Mucosa of stomach (tissue), 1 donor: ENCODE results near the gene MYO18A.

ENCODE experiments used
- H3K27me3 ChIP-seq: one replicate; pipeline ENCODE4 v1.7.0; 2013; ENCODE audit warnings: mild to moderate bottlenecking, low read length; ENCODE audit not compliant: control insufficient read depth, insufficient read depth
- H3K36me3 ChIP-seq: one replicate; pipeline ENCODE4 v1.7.0; 2013; ENCODE audit warnings: low read length; ENCODE audit not compliant: control insufficient read depth, insufficient read depth
- H3K4me1 ChIP-seq: one replicate; pipeline ENCODE4 v1.7.0; 2013; ENCODE audit warnings: mild to moderate bottlenecking, low read length; ENCODE audit not compliant: control insufficient read depth, insufficient read depth
- H3K4me3 ChIP-seq: one replicate; pipeline ENCODE4 v1.7.0; 2013; ENCODE audit warnings: low read length
- H3K9ac ChIP-seq: one replicate; pipeline ENCODE4 v1.7.0; 2013; ENCODE audit warnings: mild to moderate bottlenecking, low read length, moderate library complexity
- H3K9me3 ChIP-seq: one replicate; pipeline ENCODE4 v1.7.0; 2013; ENCODE audit warnings: mild to moderate bottlenecking, low read length, moderate library complexity; ENCODE audit not compliant: control insufficient read depth
- donor health status: Pancreatic carcinoma.

The MYO18A gene

GRCh38 chr17:29113334-29113733, 66.9 kb downstream of the MYO18A start:
- Histone ChIP-seq H3K27me3 (no peaks in the 10 kb centered on the region), H3K9ac (no peak overlapping the region), H3K36me3 (peaks cover 25% of the 10 kb centered on the region), H3K4me1 (peaks cover 7% of the 10 kb centered on the region), H3K4me3 (no peak overlapping the region), H3K9me3 (no peaks in the 10 kb centered on the region)

GRCh38 chr17:29112771-29113295, 67.4 kb downstream of the MYO18A start:
- Histone ChIP-seq H3K4me3 (no peak overlapping the region), H3K9me3 (no peaks in the 10 kb centered on the region), H3K36me3 (peaks cover 25% of the 10 kb centered on the region), H3K4me1 (peaks cover 12% of the 10 kb centered on the region), H3K9ac (no peak overlapping the region), H3K27me3 (no peaks in the 10 kb centered on the region)

GRCh38 chr17:29111816-29112499, 68.2 kb downstream of the MYO18A start:
- Histone ChIP-seq H3K9ac (no peak overlapping the region), H3K4me3 (no peak overlapping the region), H3K4me1 (peaks cover 12% of the 10 kb centered on the region), H3K36me3 (peaks cover 28% of the 10 kb centered on the region), H3K27me3 (no peaks in the 10 kb centered on the region), H3K9me3 (no peaks in the 10 kb centered on the region)

GRCh38 chr17:29110372-29110757, 69.8 kb downstream of the MYO18A start:
- H3K9ac ChIP-seq, result no peak overlapping the region
- H3K4me1 ChIP-seq, result peaks cover 12% of the 10 kb centered on the region
- H3K36me3 ChIP-seq, result peaks cover 27% of the 10 kb centered on the region
- no peak overlapping the region for H3K4me3 ChIP-seq
- H3K27me3 ChIP-seq, result no peaks in the 10 kb centered on the region
- no peaks in the 10 kb centered on the region for H3K9me3 ChIP-seq

- Histone ChIP-seq H3K4me1 (peaks cover 12% of the 10 kb centered on the region), H3K4me3 (no peak overlapping the region), H3K36me3 (peaks cover 23% of the 10 kb centered on the region)
Measured at GRCh38 chr17:29109477-29110371, 70.5 kb downstream of the MYO18A start.

GRCh38 chr17:29108823-29109476, 71.2 kb downstream of the MYO18A start:
- Histone ChIP-seq H3K9me3 (no peaks in the 10 kb centered on the region), H3K27me3 (no peaks in the 10 kb centered on the region), H3K4me1 (peaks cover 12% of the 10 kb centered on the region), H3K4me3 (no peak overlapping the region), H3K9ac (no peak overlapping the region), H3K36me3 (peaks cover 23% of the 10 kb centered on the region)

More at GRCh38 chr17:29109477-29110371, 70.5 kb downstream of the MYO18A start:
- no peaks in the 10 kb centered on the region for H3K27me3 ChIP-seq
- no peak overlapping the region for H3K9ac ChIP-seq
- H3K9me3 ChIP-seq, result no peaks in the 10 kb centered on the region

- Histone ChIP-seq H3K9me3 (no peaks in the 10 kb centered on the region), H3K4me1 (peaks cover 12% of the 10 kb centered on the region), H3K27me3 (no peaks in the 10 kb centered on the region), H3K9ac (peak overlapping the region; percentile 24), H3K36me3 (peaks cover 31% of the 10 kb centered on the region), H3K4me3 (no peak overlapping the region)
Measured at GRCh38 chr17:29107933-29108822, 72.0 kb downstream of the MYO18A start.

GRCh38 chr17:29107084-29107483, 73.1 kb downstream of the MYO18A start:
- no peak overlapping the region for H3K9ac ChIP-seq
- H3K4me3 ChIP-seq, result no peak overlapping the region
- H3K27me3 ChIP-seq, result no peaks in the 10 kb centered on the region
- peaks cover 33% of the 10 kb centered on the region for H3K36me3 ChIP-seq
- H3K9me3 ChIP-seq, result no peaks in the 10 kb centered on the region
- H3K4me1 ChIP-seq, result peaks cover 10% of the 10 kb centered on the region

GRCh38 chr17:29103341-29103740, 76.9 kb downstream of the MYO18A start:
- H3K9me3 ChIP-seq, result no peaks in the 10 kb centered on the region
- H3K36me3 ChIP-seq, result peaks cover 25% of the 10 kb centered on the region
- H3K27me3 ChIP-seq, result no peaks in the 10 kb centered on the region
- peaks cover 5% of the 10 kb centered on the region for H3K4me1 ChIP-seq
- no peak overlapping the region for H3K4me3 ChIP-seq
- no peak overlapping the region for H3K9ac ChIP-seq

- Histone ChIP-seq H3K4me1 (no peaks in the 10 kb centered on the region), H3K36me3 (peaks cover 30% of the 10 kb centered on the region), H3K4me3 (no peak overlapping the region), H3K27me3 (no peaks in the 10 kb centered on the region), H3K9me3 (no peaks in the 10 kb centered on the region), H3K9ac (no peak overlapping the region)
Measured at GRCh38 chr17:29102741-29103181, 77.4 kb downstream of the MYO18A start.

GRCh38 chr17:29102046-29102445, 78.2 kb downstream of the MYO18A start:
- Histone ChIP-seq H3K4me1 (no peaks in the 10 kb centered on the region), H3K36me3 (peaks cover 30% of the 10 kb centered on the region), H3K9ac (no peak overlapping the region)

More at GRCh38 chr17:29102046-29102445, 78.2 kb downstream of the MYO18A start:
- no peaks in the 10 kb centered on the region for H3K27me3 ChIP-seq
- no peaks in the 10 kb centered on the region for H3K9me3 ChIP-seq
- no peak overlapping the region for H3K4me3 ChIP-seq
